PC-9 (cell line): ENCODE results near the gene BMERB1.
A peak's percentile ranks its signal among the peaks of the same experiment; 100 is the strongest.

ENCODE experiments used
- EZH2 ChIP-seq: fragments of 200-600 bp; sonication (generic); IDR thresholded peaks from 2 replicates; pipeline ENCODE4 v1.8.0; 2017; ENCODE audit warnings: antibody characterized with exemption, low read depth
- TF ChIP-seq, protein P1 (sequence below): fragments of 200-600 bp; sonication (generic); conservative IDR thresholded peaks from 2 replicates; pipeline ENCODE4 v1.6.1; 2017; ENCODE audit warnings: mixed run types, antibody characterized with exemption, mild to moderate bottlenecking, moderate library complexity

DNA sequence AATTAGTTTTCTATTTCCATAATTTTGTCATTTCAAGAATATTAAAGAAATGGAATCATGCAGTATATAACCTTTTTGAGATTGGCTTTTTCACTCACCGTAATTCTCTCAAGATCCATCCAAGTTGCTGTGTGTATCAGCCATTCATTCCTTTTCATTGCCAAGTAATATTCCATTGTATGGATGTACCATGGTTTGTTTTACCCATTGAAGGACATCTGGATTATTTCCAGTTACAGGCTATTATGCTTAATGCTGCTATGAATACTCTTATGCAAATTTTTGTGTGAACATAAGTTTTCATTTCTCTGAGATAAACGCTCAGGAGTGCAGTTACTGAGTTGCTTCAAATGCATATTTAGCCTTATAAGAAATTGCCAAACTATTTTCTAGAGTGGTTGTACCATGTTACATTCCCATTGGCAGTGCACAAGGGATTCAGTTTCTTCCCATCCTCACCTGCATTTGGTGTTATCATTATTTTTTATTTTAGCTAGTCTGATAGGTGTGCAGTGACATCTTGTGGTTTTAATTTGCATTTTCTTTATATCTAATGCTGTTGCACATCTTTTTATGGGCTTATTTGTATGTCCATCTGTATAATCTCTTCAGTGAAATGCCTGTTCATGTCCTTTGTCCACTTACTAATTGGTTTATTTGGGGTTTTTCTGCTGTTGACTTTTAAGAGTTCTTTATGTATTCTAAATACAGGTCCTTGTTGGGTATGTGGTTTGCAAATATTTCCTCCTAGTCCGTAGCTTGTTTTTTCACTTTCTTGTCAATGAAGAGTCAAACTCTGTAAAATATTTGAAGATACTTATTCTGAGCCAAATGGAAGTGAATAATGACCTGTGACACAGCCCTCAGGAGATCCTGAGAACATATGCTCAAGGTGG, 32.7 kb downstream of the BMERB1 start:
- TF ChIP-seq, protein P1, sequence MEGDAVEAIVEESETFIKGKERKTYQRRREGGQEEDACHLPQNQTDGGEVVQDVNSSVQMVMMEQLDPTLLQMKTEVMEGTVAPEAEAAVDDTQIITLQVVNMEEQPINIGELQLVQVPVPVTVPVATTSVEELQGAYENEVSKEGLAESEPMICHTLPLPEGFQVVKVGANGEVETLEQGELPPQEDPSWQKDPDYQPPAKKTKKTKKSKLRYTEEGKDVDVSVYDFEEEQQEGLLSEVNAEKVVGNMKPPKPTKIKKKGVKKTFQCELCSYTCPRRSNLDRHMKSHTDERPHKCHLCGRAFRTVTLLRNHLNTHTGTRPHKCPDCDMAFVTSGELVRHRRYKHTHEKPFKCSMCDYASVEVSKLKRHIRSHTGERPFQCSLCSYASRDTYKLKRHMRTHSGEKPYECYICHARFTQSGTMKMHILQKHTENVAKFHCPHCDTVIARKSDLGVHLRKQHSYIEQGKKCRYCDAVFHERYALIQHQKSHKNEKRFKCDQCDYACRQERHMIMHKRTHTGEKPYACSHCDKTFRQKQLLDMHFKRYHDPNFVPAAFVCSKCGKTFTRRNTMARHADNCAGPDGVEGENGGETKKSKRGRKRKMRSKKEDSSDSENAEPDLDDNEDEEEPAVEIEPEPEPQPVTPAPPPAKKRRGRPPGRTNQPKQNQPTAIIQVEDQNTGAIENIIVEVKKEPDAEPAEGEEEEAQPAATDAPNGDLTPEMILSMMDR = peak; percentile 71
- TF ChIP-seq EZH2 = no peak
